Left lobe of liver (tissue), 2 donors: ENCODE measurements around the gene SPARC. TPM values are rescaled to one million over a fixed set of nuclear protein-coding genes. Genes with fewer than 3 reads are reported as not detected.

Experiments used
- ATAC-seq: fragments of 200-7000 bp; cut with Tn5 transposase; one replicate; pipeline ENCODE4 v1.9.1; 2020; ENCODE audit warnings: mild to moderate bottlenecking, moderate library complexity
- DNase-seq: peaks from one replicate; pipeline ENCODE4 v3.0.0-alpha.2; 2020; ENCODE audit warnings: low spot score
- total RNA-seq: library from RNA; stranded (reverse); gene quantifications from one replicate; pipeline ENCODE4 v1.2.1, GENCODE V29; 2021
- donor health status: DM: no; HTN: no; CAD: no; lungs with moderate emphysema.
- donor health status: DM: no; HTN: yes; CAD: no.

The SPARC gene
- total RNA-seq, 1 donor from 2014 or later, result 90.7 TPM

DNA sequence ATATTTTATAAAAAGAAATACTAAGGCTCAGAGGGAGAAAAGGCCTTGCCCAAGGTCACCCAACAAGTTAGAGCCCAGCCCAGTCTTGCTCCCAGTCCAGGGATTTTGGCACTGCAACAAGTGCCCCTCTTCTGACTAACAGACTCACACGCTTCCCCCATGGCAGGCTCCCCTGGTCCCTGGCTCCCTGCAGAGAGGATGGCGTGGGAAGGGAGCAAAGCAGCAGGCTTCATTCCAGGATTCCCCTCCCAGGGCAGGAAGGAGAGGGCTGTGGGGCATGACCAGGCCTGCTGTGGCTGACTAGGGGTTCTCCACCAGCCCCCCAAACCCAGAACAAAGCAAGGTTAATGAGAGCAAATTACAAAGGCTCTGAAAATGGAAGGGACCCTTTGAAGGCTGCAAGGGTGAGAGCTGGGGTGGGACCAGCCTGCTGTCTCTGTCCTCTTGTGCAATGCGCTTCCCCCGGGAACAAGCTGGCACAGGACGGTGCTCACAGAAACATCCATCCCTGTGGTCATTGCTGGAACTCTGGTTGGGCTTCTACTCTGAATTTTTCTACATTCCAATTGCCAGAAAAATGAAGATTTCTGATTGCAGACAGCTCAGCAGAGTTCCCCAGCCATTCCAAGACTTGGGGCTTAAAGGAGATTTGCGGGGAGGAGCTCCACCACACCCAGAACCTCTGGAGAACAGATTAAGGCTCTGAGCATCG lies 58.4 kb downstream of the SPARC start:
- no peak for DNase-seq
- ATAC-seq, result no peak

DNA sequence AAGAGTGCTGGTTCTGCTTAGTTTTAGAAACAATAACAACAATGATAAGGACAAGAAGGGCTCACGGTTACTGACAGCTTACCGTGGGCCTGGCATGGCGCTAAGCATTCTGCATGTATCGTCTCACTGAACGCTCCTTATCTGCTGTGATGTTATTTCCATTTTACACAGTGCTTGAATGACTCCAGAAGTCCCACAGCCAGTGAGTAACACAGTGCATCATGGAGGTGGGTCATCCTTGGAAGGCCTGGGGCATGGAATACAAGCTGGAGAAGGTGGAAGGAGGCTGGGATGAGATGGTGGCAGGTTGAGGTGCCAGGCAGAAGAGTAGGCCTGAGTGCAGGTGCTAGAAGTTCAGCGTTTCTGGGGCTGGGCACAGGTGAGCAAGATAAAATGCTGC lies 59.1 kb downstream of the SPARC start:
- DNase-seq, result no peak
- no peak for ATAC-seq

DNA sequence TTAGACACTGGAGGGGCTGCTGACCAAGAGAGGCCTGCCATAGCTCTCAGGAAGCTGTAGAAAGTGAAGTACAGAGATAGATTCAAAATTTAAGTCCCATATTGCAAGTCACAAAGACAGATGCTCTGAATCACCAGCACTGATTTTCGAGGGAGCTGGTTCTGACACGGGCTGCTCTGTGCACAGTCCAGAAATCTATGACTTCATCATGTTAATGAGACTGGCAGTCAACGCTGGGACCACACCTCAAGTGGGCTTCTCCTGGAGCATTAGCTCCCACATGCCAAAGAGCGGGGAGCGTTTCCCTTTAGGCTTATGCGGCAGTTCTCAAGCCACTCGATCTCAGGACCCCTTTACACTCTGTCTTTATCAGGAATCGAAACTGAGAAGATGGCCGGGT lies 61.4 kb downstream of the SPARC start:
- ATAC-seq (no peak), DNase-seq (no peak)

DNA sequence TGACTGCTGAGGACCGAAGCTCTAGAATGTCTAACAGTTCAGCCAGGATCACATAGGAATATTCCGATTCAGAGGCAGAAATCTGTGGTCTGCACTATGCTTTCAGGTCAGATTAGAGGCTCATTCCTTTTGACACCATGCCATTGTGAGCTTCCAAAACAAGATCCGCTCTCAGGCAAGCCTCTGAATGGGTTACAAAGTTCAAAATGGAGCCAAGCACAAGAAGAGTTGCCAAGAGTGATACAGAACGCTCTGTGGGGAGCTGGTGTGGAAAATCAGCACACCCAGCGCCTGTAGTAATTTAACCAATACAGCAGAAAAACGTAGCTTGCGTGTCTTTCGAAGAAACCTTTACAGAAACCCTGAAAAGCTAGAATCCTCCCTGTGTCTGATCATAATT lies 62.2 kb downstream of the SPARC start:
- ATAC-seq (no peak), DNase-seq (no peak)

DNA sequence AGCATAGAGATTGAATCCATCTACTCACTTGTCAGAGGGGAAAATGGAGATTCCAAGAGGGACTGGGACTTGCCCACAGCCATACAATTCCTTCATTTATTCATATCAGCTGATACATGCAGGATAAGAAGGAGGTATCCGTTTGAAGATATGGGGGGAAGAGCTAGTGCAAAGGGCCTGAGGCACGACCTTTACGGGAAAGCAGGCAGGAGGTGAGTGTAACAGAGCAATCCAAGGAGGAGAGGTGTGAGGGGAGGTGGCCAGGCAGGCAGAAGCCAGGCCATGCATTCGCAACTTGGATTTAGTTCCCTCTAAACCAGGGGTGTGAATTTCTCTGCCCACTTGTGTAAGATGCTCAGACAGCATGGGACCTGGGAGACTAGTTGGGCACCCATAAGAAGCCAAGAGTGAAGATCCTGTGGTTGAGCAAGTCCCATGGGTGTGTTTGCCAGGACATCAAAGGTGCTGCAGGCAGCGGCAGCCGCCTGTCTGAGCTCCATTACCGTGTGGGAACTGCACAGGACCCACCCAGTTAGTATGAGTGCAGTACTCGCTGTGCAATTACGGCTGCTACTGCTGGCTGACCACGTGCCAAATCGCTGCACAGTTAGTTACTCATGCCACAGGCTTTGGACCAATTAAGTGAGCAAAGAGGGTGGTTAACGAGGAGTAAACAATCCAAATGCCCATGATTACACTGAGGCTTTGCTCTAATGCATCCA lies 64.2 kb downstream of the SPARC start:
- ATAC-seq, result no peak
- DNase-seq, result no peak

DNA sequence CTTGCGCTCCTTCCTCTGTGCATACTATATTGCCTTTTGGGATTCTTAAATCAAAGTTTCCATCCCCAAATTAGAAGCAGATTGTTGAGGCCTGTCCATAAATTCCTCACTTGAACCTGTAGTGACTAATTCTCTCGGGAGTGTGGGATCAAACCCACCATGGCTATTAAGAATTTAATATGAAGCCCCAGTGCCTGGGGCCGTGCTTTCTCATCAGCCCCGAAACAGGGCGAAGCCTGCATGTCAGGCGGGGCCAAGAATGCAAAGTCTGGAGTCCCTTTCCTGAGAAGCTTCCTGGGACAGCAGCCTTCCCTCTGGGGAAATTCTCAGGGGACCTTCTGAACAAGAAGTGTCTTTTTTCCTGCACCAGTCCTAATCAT lies 66.3 kb downstream of the SPARC start:
- ATAC-seq, result no peak

DNA sequence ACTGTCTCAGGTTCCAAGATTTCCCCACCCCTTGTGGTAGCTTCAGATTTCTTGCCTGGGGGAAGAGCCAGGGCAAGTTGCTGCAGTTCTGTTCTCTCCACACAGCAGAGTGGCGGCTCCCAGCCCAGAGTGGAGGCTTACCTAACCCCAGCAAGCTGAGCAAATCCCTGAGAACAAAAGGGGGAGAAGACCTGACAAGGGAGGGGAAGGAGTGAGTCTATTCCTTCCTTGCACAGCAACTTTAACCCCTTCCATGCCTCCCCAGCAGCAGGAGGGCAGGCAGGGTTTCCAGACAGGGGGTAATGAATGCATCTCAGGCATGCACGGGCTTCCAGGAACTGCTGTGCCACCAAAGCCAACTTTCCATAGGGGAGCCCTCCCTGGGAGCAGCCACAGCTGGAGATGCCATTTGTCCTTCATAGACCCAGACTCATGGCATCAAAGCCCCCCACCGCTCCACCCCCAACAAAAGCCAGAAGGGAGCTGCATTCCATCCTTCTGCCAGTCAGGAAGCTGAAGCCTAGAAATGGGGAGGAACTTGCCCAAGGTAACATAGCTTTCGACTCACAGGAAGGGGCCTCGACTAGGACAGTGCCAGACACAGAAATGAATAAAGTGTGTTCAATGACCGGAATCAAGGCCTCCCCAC lies 66.8 kb downstream of the SPARC start:
- DNase-seq, result no peak
- ATAC-seq, result no peak

More for the DNA sequence above, 66.3 kb downstream of the SPARC start:
- no peak for DNase-seq

DNA sequence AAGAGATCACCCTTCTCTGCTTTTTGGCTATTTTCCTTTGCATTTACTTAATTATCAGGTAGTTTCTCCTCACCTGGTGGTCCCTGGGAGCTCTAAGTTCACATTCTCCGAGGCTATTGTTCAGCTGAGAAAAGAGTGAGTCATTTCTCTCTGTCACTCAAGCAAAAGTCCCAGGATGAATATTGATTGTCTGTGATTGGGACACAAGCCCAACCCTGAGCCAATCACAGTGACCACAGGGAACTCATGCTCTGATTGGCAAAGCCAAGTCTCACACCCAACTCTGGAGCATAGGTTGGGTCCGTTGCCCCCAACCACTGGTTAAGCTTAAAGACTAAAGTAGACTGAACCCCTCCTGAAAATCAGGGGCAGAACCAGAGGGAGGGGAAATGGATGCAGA lies 67.8 kb downstream of the SPARC start:
- DNase-seq, result no peak
- no peak for ATAC-seq

DNA sequence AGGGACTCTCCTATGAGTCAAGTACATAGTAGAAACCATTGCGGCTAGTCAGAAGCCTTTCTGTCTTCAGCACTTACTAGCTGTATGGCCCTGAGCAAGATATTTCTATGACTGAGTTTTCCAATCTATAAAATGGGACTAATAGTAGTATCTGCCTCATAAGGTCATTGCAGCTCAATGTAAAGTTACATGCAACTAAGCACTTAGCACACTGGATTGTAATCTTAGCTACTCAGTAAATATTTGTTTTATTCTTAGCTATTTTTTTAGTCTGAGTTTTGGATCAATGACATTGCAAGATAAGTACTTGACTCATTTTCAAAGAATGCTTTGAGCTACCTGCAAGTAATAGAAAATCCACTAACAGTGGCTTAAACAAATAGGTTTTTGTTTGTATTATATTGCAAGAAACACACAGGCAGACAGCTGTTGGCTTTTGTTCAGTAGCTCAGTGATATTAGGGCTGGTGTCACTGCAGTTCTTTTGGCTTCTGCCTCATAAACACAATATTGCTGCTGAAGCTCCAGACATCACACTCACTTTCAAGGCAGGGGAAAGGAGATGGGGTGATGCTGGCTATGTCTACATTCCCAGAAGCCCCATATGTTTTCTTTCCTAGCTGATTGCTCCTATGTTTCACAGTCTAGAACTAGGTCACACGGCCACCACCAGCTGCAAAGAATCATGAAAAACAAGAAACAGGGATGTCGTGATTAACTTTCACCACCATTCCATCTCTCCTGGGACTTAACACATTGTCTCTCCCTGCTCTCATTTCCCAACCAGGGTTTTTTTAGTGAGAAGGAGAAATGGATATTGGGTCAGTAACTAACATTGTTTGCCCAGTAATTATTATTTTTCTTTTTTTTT lies 68.6 kb downstream of the SPARC start:
- ATAC-seq (no peak), DNase-seq (no peak)

DNA sequence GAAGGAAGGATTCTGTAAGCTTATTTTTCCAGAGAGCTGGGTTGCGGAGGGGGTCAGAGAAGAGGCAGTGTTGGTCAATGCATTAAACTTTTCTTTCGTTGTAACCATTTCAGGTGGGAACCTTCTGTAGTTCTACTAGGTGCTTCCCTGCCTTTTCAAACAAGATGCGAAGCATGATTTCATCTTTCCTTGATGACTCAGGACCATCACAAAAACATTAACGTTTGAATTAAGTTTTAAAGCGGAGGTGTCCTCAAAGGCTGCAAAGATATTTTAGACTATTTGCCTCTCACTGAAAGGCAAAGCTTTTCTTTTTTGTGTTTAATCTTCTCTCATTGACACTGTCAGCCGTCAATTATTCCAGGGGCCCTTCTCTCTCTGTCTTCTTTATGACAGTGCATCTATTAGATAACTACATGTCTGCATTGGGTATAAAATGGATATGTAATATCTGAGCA lies 69.3 kb downstream of the SPARC start:
- ATAC-seq (no peak), DNase-seq (no peak)

DNA sequence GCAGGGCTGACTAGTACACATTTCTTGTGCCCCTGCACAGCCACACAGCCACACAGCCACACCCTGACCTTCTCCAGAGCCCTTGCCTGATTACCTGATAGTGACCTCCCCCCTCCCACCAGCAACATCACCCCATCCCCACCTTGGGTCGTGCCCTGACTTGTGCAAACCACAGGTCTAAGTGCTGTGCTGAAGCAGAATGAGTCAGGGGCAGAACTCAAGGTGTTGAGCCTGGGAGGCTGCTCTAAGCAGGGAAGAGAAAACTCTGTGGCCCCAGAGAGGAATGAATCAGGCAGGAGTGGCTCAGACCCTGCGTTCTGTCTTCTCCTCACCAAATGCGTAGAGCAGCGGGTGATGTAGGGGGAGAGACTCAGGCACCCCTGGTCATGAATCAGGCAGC lies 71.3 kb downstream of the SPARC start:
- ATAC-seq, result no peak
- DNase-seq, result no peak

DNA sequence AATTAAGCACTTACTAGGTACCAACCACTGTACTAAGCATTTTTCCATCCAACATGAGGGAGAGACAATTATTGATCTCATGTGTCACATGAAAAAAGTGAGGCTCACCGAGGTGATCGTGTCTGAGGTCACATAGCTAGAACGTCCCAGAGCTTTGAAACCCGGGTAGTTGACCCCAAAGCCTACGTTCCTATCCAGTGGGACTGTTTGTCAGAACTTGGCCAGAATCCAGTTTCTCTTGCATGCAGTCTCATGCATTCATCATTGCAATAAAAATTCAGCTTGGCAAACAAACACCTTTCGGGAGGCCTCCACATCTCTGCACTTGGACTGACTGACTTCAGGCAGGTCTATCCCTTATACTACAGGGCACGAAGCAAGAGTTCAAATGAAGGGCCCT lies 72.2 kb downstream of the SPARC start:
- DNase-seq, result no peak

DNA sequence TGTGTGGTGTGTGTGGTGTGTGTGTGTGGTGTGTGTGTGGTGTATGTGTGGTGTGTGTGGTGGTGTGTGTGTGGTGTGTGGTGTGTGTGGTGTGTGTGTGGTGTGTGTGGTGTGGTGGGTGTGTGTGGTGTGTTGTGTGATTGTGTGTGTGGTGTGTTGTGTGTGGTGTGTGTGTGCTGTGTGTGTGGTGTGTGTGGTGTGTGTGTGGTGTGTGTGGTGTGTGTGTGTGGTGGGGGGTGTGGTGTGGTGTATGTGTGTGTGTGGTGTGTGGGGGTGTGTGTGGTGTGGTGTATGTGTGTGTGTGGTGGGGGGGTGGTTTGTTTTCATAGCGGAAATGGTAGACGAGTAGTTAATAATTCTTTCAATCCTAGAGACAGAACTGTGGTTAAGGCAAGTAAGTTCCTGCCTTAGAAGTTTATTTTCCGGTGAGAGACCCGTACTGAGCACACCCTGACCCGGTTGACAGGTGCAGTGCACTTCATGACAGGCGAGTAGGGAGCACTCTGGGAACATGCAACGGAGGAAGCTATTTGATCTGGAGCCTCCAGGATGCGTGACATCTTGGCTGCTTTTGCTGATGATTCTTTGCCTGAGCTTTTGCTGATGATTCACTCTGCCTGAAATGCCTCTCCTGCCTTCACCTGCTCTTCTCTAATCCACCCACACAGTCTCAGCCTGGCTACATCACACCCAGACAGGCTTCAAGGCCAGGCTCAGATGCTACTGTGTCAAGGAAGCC lies 73.9 kb downstream of the SPARC start:
- no peak for ATAC-seq
- DNase-seq, result no peak

More for the DNA sequence above, 72.2 kb downstream of the SPARC start:
- no peak for ATAC-seq

DNA sequence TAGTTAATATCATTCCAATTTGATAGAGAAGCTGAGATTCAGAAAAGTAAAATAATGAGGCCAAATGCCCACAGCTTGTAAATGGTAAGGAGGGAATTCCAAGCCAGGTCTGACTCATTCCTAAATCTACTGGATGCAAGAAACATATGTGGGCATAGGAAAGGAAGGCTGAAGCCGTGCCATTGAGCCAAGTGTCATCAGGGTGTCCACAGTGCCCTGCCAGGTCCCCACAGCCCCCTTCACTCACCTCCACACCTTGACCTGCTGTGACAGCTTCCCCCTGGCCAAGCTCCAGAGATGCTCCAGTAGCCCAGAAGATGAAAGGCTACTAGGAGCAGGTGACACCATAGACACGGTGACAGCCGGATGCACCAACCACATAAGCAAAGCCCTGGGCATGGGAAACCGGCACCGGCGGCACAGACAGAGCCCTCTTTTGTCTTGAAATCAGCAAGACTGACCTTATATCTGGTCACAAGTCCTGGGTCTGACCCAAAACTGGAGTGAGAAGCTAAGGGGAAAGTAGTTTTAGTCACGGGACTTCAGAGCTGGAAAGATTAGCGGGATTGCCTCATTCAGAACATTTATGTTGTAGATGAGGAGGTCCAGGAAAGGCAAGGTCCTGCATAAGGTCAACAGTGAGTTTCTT lies 75.5 kb downstream of the SPARC start:
- ATAC-seq, result no peak
- no peak for DNase-seq

Other genes starting within 250 kb of the SPARC start
- 3.2 TPM for gene SLC36A1, start 239.3 kb downstream of the SPARC start, total RNA-seq
- not detected for gene FAT2, start 95.6 kb downstream of the SPARC start, total RNA-seq
- 72.9 TPM for gene ATOX1, start 71.7 kb upstream of the SPARC start, total RNA-seq
- 90.0 TPM for gene G3BP1, start 85.0 kb upstream of the SPARC start, total RNA-seq
- not detected for gene GLRA1, start 237.9 kb upstream of the SPARC start, total RNA-seq